SIG-M5 treated with dmso at 0.1 percent for 504 hours (cell line): ENCODE results near the gene KDM4D.
"Not testable (repeated sequence)": the region's sequence is repeated elsewhere in the genome, so short reads cannot be mapped to it uniquely, and the experiment has no call there.

Experiments
- DNase-seq: peaks from one replicate; lab custom pipeline; 2025; ENCODE audit not compliant: unreplicated experiment; lab: John Stamatoyannopoulos, UW

KDM4D gene

DNA sequence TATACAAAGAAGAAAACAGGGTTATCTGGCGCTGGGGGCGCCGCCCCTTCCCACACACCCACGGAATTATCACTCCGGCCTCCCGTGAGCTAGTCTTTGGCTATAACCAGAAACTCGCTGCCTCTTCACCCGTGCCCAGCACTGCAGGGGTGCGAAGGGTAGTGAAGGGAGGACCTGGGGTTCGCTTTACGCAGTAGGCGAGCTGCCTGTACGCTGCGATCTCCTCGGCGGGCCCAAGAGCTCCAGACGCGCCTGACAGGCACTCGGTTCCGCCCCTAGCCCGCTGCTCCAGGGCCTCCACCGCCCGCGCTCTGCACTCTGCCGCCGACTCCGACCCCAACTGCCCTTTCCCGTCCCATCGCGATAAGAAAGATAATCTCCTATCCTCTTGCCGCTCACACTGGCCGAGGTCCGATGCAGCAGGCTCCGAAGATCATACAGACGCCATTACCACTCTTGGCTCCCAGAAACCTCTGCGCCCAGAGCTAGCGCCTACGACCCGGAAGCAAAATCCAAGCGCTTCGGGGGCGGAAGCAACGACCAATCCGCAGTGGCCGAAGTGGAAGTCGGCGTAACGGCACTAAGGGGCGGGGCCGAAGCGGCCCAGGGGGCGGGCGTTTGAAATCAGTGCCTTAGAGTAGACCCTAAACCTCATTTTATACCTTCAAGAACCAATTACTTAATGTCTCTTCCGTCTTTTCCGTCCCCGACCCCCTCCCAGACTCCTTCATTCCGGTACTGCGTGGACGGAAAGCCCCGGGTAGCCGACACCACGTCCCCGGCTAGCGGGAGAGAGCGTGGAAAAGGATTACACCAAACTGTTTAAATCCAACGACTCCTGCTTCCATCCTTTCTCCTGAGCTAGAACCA lies at the start of gene KDM4D, which contains the start of gene CWC15:
KDM4D (plus strand) TSS at position 611 of the 870 bp plus-strand sequence. CDS start 23,664 bp downstream, outside the sequence.
CWC15 (minus strand) TSS at position 458 of the 870 bp plus-strand sequence. CDS start 1,371 bp downstream, outside the sequence.
- peak; percentile 82 for DNase-seq

GRCh38 chr11:94924171-94924572 lies 49.3 kb upstream of the KDM4D start:
- DNase-seq: no peak

DNA sequence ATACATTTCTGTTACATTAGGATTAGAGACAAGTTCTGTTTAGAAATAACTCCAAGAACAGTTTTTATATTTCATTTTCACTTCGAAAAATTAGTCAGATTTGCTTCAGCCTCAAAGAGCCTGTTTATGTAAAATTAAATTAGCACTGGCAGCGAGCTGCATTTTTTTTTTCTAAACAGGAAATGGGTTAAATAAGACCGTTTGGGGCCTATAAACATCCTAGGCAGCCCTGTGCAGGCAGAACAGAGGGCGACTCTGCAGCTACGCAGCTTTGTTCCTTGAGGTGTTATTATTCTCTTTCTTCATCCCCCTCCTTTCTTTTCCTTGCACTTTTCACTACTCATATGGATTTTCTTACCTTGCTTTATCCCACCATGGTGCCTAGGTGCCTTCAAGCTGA lies 48.9 kb upstream of the KDM4D start:
- no peak for DNase-seq

DNA sequence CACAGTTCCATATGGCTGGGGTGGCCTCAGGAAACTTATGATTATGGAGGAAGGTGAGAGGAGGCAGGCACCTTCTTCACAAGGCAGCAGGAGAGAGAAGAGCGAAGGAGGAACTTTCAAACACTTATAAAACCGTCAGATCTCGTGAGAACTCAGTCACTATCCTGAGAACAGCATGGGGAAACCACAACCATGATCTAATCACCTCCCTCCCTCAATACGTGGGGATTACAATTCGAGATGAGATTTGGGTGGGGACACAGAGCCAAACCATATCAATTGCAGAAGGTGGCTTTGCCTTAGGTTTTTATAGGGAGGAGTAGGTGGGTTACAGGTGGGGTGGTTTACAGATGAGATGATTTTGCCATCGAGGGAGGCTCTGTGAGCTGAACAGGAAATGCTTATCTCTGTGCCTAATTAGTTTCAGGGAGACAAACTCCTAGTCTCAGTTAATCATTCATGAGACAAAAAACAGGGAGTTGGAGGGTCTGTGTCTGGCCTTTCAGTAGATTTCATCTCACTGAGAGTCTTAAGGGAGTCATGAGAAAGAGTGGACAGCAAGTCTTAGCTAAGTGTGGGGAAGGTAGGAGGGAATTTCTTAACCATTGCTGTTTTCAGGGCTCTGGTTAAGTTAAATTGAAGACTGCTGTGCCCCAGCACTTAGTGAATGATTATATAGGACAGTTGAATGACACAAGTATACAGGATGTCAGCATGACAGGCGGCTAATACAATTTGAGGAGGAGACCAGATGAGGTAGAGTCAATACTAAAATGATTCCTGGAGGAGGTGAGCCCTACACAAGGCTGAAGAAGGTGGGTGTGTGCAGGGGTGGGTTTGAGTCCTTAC lies 47.9 kb upstream of the KDM4D start:
- DNase-seq: no peak

- DNase-seq: no peak
These were observed 47.3 kb upstream of the KDM4D start for GRCh38 chr11:94926271-94926625.

- no peak for DNase-seq
These were observed 46.7 kb upstream of the KDM4D start for GRCh38 chr11:94926698-94927237.

- no peak for DNase-seq
These were observed 45.2 kb upstream of the KDM4D start for GRCh38 chr11:94928117-94928990.

- not testable (repeated sequence) for DNase-seq
These were observed 41.4 kb upstream of the KDM4D start for GRCh38 chr11:94932072-94932471.

GRCh38 chr11:94932503-94932902 lies 41.0 kb upstream of the KDM4D start:
- DNase-seq: no peak

- no peak for DNase-seq
These were observed 40.0 kb upstream of the KDM4D start for GRCh38 chr11:94933223-94934130.

DNA sequence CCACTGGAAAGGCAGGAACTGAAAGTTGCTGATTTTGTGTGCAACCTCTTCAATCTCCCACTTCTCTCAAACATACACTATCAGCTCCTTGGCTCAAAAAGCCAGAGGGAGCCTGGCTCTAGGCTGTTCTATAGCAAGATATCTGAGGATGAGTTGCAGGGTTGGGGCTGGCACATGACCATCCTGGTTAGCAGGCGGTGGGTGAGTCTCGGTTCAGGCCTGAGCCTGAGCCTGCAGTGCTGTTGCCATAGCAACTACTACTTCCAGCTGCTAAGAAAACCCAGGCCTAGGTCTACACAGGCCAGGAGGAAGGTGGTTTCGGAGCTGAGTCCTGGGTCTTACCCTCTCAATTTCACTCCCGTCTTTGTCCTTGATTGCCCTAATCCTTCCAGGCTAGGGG lies 39.1 kb upstream of the KDM4D start:
- DNase-seq: no peak

DNA sequence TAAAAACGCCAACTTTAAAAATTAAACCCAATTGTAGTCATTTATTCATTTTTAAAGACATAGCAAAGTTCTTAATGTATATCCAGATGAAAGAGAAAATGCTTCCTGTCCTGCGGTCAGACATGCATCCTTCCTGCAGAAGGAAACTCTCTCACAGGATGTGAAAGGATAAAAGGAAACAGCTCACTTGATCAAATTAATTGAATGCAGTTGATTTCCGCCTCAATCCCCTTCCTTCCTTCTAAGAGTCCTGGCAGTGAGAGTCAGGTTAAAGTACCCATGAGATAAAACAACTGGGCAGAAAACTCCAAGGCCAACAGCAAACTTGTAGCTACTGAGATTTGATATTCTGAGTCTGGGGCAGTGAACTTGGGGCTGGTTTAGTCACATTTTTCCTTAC lies 38.7 kb upstream of the KDM4D start:
- DNase-seq: no peak

- no peak for DNase-seq
These were observed 35.1 kb upstream of the KDM4D start for GRCh38 chr11:94938095-94939055.

DNA sequence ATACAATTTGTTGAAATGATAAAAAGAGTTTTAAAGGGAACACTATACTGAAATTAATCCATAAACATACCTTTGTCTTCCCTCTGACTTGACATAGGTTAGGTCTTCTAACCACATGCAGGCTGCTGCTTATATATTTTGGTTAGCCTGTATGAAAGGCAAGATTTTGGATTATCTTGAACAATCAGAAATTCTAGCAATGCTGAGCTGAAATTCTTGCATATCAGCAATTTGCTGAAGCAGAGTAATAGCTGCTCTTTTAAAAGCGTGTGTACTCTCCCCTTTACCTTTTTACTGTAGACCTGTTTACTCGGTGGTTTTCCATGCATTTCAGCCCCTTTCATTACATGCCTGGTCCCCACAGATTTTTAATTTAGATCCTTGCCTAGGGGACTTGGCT lies 34.2 kb upstream of the KDM4D start:
- DNase-seq: no peak

- no peak for DNase-seq
These were observed 32.4 kb upstream of the KDM4D start for GRCh38 chr11:94941131-94941530.

DNA sequence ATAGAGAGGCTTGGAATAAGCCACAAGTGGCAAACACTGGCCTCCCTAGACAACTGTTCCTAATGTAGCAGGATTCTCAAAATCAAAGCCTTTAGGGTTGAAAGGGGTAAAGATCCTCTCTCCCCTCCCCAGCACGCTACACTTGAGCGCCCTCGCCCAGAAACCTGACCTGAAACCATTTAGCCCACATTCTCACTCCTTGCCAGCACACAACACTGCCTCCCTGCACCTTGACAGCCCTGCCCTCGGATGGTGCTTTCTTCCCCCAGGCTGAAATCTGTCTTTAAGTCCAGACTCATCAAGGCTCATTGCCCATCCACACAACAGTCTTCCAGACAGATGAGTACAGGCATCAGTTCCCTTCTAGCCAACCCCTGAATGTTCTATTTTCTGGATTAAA lies 26.7 kb upstream of the KDM4D start:
- no peak for DNase-seq

DNA sequence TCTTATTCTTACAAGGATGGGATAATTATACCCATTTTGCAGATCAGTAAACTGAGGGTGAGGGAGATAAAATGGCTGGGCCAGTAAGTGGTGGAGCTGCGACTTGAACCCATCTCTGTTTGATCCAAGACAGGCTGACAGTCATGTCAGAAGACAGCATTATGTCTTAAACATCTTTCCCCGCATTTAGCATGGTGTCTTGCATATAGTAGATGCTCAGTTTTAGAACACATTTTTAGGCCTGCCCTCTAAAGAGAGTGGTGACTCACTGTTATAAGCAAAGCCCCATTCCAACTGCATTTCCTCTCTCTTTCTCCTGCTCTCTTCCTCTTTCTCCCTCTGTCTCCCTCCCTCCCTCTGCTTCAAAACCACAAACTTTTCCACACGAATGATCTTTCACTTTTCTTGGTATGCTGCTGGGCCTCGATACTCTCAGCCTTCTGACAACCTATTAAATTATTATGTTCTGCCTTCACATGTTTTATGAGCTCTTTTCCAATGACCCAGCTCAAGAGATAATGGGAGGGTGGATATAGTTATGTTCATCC lies 25.4 kb upstream of the KDM4D start:
- peak; percentile 22 for DNase-seq

DNA sequence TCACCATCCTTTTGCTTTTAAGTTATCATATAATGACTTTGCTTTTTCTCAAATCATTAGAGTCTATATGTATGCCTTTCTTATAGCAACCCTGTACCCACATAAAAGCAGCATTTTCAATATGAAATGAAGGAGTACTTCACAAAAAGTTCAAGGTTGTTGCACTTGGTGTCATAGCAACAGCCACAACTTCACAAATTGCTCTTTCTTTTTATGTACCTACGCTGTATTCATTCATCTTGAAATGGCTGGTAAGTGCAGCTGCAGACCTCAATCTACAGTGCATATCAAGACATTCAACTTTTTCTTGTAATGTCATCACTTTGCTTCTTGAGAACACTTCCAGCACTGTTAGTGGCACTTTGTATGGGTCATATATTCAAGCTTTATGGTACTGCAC lies 18.8 kb upstream of the KDM4D start:
- no peak for DNase-seq
